ENCODE measurements around the gene CSH1.

Gene CSH1

GRCh38 chr17:63932721-63933120, 36.3 kb upstream of the CSH1 start:
- no peak for TF ChIP-seq SUZ12 (IDR thresholded peaks at IDR 0.05; ENCODE audit: extremely low read depth, insufficient read depth, insufficient read length)
- no peak for TF ChIP-seq YY1 (IDR thresholded peaks at IDR 0.05; ENCODE audit: insufficient read depth, insufficient read length)
- TF ChIP-seq ZNF274 (IDR thresholded peaks at IDR 0.05; ENCODE audit: low read depth, low read length) = no peak
- H3K4me3 ChIP-seq (ENCODE audit: insufficient read length, low read depth) = no peak overlapping the region
- H3K4me1 ChIP-seq (ENCODE audit: insufficient read depth, insufficient read length) = peaks cover 16% of the 10 kb centered on the region
- H3K9me3 ChIP-seq (ENCODE audit: insufficient read depth, low read length) = no peaks in the 10 kb centered on the region
- H3K36me3 ChIP-seq (ENCODE audit: insufficient read depth, insufficient read length, low read length) = no peaks in the 10 kb centered on the region
- H3K9ac ChIP-seq (ENCODE audit: insufficient read length, low read depth) = no peak overlapping the region
- no peak for DNase-seq (ENCODE audit: low read depth, low spot score)
- H3K27me3 ChIP-seq (ENCODE audit: insufficient read depth, insufficient read length) = no peaks in the 10 kb centered on the region

- peak within 1 kb of the TSS; percentile 39 for H3K9ac ChIP-seq (ENCODE audit: insufficient read length, low read depth)
- TF ChIP-seq SUZ12 (IDR thresholded peaks at IDR 0.05; ENCODE audit: extremely low read depth, insufficient read depth, insufficient read length) (no peak), ZNF274 (IDR thresholded peaks at IDR 0.05; ENCODE audit: low read depth, low read length) (no peak), YY1 (IDR thresholded peaks at IDR 0.05; ENCODE audit: insufficient read depth, insufficient read length) (no peak)
- no peaks in the 10 kb centered on the region for H3K36me3 ChIP-seq (ENCODE audit: insufficient read depth, insufficient read length, low read length)
- no peaks in the 10 kb centered on the region for H3K27me3 ChIP-seq (ENCODE audit: insufficient read depth, insufficient read length)
- no peaks in the 10 kb centered on the region for H3K9me3 ChIP-seq (ENCODE audit: insufficient read depth, low read length)
- H3K4me3 ChIP-seq (ENCODE audit: insufficient read length, low read depth) = no peak within 1 kb of the TSS
- DNase-seq (ENCODE audit: low read depth, low spot score) = no peak
- peaks cover 16% of the 10 kb centered on the region for H3K4me1 ChIP-seq (ENCODE audit: insufficient read depth, insufficient read length)
These were observed 35.7 kb upstream of the CSH1 start, which contains the start of gene CD79B for GRCh38 chr17:63931981-63932561. TSS of gene CD79B (minus strand) at chr17:63932331. CDS start at chr17:63932261, 70 bp downstream.

GRCh38 chr17:63930951-63931575, 34.7 kb upstream of the CSH1 start:
- Histone ChIP-seq H3K4me3 (ENCODE audit: insufficient read length, low read depth) (no peak overlapping the region), H3K36me3 (ENCODE audit: insufficient read depth, insufficient read length, low read length) (no peaks in the 10 kb centered on the region), H3K27me3 (ENCODE audit: insufficient read depth, insufficient read length) (no peaks in the 10 kb centered on the region), H3K4me1 (ENCODE audit: insufficient read depth, insufficient read length) (peaks cover 16% of the 10 kb centered on the region), H3K9ac (ENCODE audit: insufficient read length, low read depth) (peak overlapping the region; percentile 38), H3K9me3 (ENCODE audit: insufficient read depth, low read length) (no peaks in the 10 kb centered on the region)
- no peak for DNase-seq (ENCODE audit: low read depth, low spot score)
- TF ChIP-seq SUZ12 (IDR thresholded peaks at IDR 0.05; ENCODE audit: extremely low read depth, insufficient read depth, insufficient read length) (no peak), YY1 (IDR thresholded peaks at IDR 0.05; ENCODE audit: insufficient read depth, insufficient read length) (no peak), ZNF274 (IDR thresholded peaks at IDR 0.05; ENCODE audit: low read depth, low read length) (no peak)

GRCh38 chr17:63929860-63930766, 33.7 kb upstream of the CSH1 start:
- DNase-seq (ENCODE audit: low read depth, low spot score) = no peak
- TF ChIP-seq YY1 (IDR thresholded peaks at IDR 0.05; ENCODE audit: insufficient read depth, insufficient read length) = no peak
- TF ChIP-seq ZNF274 (IDR thresholded peaks at IDR 0.05; ENCODE audit: low read depth, low read length) = no peak
- TF ChIP-seq SUZ12 (IDR thresholded peaks at IDR 0.05; ENCODE audit: extremely low read depth, insufficient read depth, insufficient read length) = no peak
- no peaks in the 10 kb centered on the region for H3K9me3 ChIP-seq (ENCODE audit: insufficient read depth, low read length)
- H3K36me3 ChIP-seq (ENCODE audit: insufficient read depth, insufficient read length, low read length) = no peaks in the 10 kb centered on the region
- no peak overlapping the region for H3K4me3 ChIP-seq (ENCODE audit: insufficient read length, low read depth)
- peaks cover 16% of the 10 kb centered on the region for H3K4me1 ChIP-seq (ENCODE audit: insufficient read depth, insufficient read length)
- H3K27me3 ChIP-seq (ENCODE audit: insufficient read depth, insufficient read length) = no peaks in the 10 kb centered on the region
- H3K9ac ChIP-seq (ENCODE audit: insufficient read length, low read depth) = peak overlapping the region; percentile 38

GRCh38 chr17:63928966-63929695, 32.8 kb upstream of the CSH1 start:
- no peaks in the 10 kb centered on the region for H3K27me3 ChIP-seq (ENCODE audit: insufficient read depth, insufficient read length)
- peaks cover 16% of the 10 kb centered on the region for H3K4me1 ChIP-seq (ENCODE audit: insufficient read depth, insufficient read length)
- no peaks in the 10 kb centered on the region for H3K9me3 ChIP-seq (ENCODE audit: insufficient read depth, low read length)
- H3K4me3 ChIP-seq (ENCODE audit: insufficient read length, low read depth) = no peak overlapping the region
- no peaks in the 10 kb centered on the region for H3K36me3 ChIP-seq (ENCODE audit: insufficient read depth, insufficient read length, low read length)
- DNase-seq (ENCODE audit: low read depth, low spot score) = no peak
- no peak overlapping the region for H3K9ac ChIP-seq (ENCODE audit: insufficient read length, low read depth)
- no peak for TF ChIP-seq ZNF274 (IDR thresholded peaks at IDR 0.05; ENCODE audit: low read depth, low read length)
- no peak for TF ChIP-seq YY1 (IDR thresholded peaks at IDR 0.05; ENCODE audit: insufficient read depth, insufficient read length)
- TF ChIP-seq SUZ12 (IDR thresholded peaks at IDR 0.05; ENCODE audit: extremely low read depth, insufficient read depth, insufficient read length) = no peak

- H3K27me3 ChIP-seq (ENCODE audit: insufficient read depth, insufficient read length) = no peaks in the 10 kb centered on the region
- DNase-seq (ENCODE audit: low read depth, low spot score) = no peak
- no peak overlapping the region for H3K9ac ChIP-seq (ENCODE audit: insufficient read length, low read depth)
- TF ChIP-seq SUZ12 (IDR thresholded peaks at IDR 0.05; ENCODE audit: extremely low read depth, insufficient read depth, insufficient read length) = no peak
- TF ChIP-seq YY1 (IDR thresholded peaks at IDR 0.05; ENCODE audit: insufficient read depth, insufficient read length) = no peak
- TF ChIP-seq ZNF274 (IDR thresholded peaks at IDR 0.05; ENCODE audit: low read depth, low read length) = no peak
- peaks cover 16% of the 10 kb centered on the region for H3K4me1 ChIP-seq (ENCODE audit: insufficient read depth, insufficient read length)
- no peaks in the 10 kb centered on the region for H3K36me3 ChIP-seq (ENCODE audit: insufficient read depth, insufficient read length, low read length)
- no peak overlapping the region for H3K4me3 ChIP-seq (ENCODE audit: insufficient read length, low read depth)
- H3K9me3 ChIP-seq (ENCODE audit: insufficient read depth, low read length) = no peaks in the 10 kb centered on the region
These were observed 31.8 kb upstream of the CSH1 start for GRCh38 chr17:63928172-63928666.
